HepG2 (cell line): Measurements from ENCODE around the gene TNFRSF9. TPM values are rescaled to one million over a fixed set of nuclear protein-coding genes. Genes with fewer than 3 reads are reported as not detected.

Experiments used
- ATAC-seq: fragments of 200-7000 bp; cut with Tn5 transposase; 3 replicates; pipeline ENCODE4 v1.9.1; 2020; ENCODE audit warnings: mild to moderate bottlenecking, moderate library complexity
- BruUV-seq: library from RNA; stranded (reverse); fragments of 400-500 nt; replicated peaks from 2 replicates; lab custom pipeline; 2021; lab: Mats Ljungman, UMichigan
- CTCF ChIA-PET: fragments of 300-600 bp; formaldehyde crosslinking; extraction: SDS; loops from one replicate; lab custom pipeline; 2021; ENCODE audit warnings: low total read pairs, inconsistent platforms, low intra/inter-chr PET ratio; lab: Yijun Ruan, JAX
- POLR2A ChIA-PET: fragments of 350-600 bp; sonication (Branson Sonifier 250); formaldehyde crosslinking; loops from one replicate; lab custom pipeline; 2020; ENCODE audit warnings: antibody characterized with exemption, inconsistent platforms; lab: Yijun Ruan, JAX
- DNase-seq: peaks from one replicate; pipeline ENCODE4 v3.0.0-alpha.2; 2015; ENCODE audit warnings: low spot score
- FAIRE-seq: peaks from 3 replicates; lab custom pipeline; 2011; peaks lifted over from hg19 to GRCh38; lab: Jason Lieb, UNC
- H2AFZ ChIP-seq: one replicate; pipeline ENCODE4 v1.6.1; 2011; ENCODE audit warnings: low read length, inconsistent platforms
- H3K27ac ChIP-seq: fragments of 300-600 bp; 3 replicates; pipeline ENCODE4 v1.8.0; 2011; ENCODE audit warnings: mixed run types, mild to moderate bottlenecking, mixed read lengths, low read length, inconsistent platforms; ENCODE audit not compliant: insufficient read depth; ENCODE audit errors: extremely low read length
- H3K27me3 ChIP-seq, 2 experiments: fragments of 200-600 bp in 1 of 2; 2 replicates in 1 of 2; 3 replicates in 1 of 2; pipeline versions ENCODE4 v1.6.0 to v1.8.0; 2011; ENCODE audit warnings: low read length in 2 of 2, mild to moderate bottlenecking in 2 of 2, moderate library complexity in 2 of 2, inconsistent platforms in 1 of 2; ENCODE audit not compliant: insufficient read depth in 2 of 2, control insufficient read depth in 1 of 2
- H3K36me3 ChIP-seq, 2 experiments: fragments of 200-600 bp in 1 of 2; replicated peaks in 1 of 2; 2 replicates in 1 of 2; 3 replicates in 1 of 2; pipeline versions ENCODE4 v1.5.1 to v1.8.0; 2011; ENCODE audit warnings: low read length in 2 of 2, inconsistent platforms in 1 of 2; ENCODE audit not compliant: insufficient read depth in 2 of 2, control insufficient read depth in 1 of 2
- H3K4me1 ChIP-seq: 2 replicates; pipeline ENCODE4 v1.5.1; 2012; ENCODE audit warnings: low read length, inconsistent platforms; ENCODE audit not compliant: insufficient read depth
- H3K4me2 ChIP-seq: 2 replicates; pipeline ENCODE4 v1.6.0; 2011; ENCODE audit warnings: low read depth, low read length, inconsistent platforms
- H3K4me3 ChIP-seq, 3 experiments: fragments of 200-600 bp in 1 of 3; sonication (generic), shearing (Covaris generic) in 1 of 3; replicated peaks in 1 of 3; 2 replicates each; pipeline ENCODE4 v1.5.1; 2011 to 2016; ENCODE audit warnings: low read length in 3 of 3, inconsistent platforms in 2 of 3, low read depth in 2 of 3, mild to moderate bottlenecking in 2 of 3, control low read depth in 1 of 3, mixed read lengths in 1 of 3; ENCODE audit not compliant: insufficient read depth in 1 of 3
- H3K79me2 ChIP-seq: one replicate; pipeline ENCODE4 v1.6.1; 2011; ENCODE audit warnings: low read length, inconsistent platforms; ENCODE audit not compliant: insufficient read depth
- H3K9ac ChIP-seq: 2 replicates; pipeline ENCODE4 v1.6.0; 2011; ENCODE audit warnings: mild to moderate bottlenecking, low read depth, low read length, inconsistent platforms; ENCODE audit not compliant: insufficient read depth
- H3K9me3 ChIP-seq: 2 replicates; pipeline ENCODE4 v1.5.1; 2012; ENCODE audit warnings: mild to moderate bottlenecking, low read length
- H4K20me1 ChIP-seq: 2 replicates; pipeline ENCODE4 v1.6.0; 2011; ENCODE audit warnings: inconsistent platforms, mild to moderate bottlenecking, low read length, moderate library complexity; ENCODE audit not compliant: insufficient read depth
- DMAP1 ChIP-seq: IDR thresholded peaks from 2 replicates; pipeline ENCODE4 v1.6.1; 2016
- GABPB1 ChIP-seq: IDR thresholded peaks from 2 replicates; pipeline ENCODE4 v1.6.1; 2016; ENCODE audit warnings: mild to moderate bottlenecking, missing genetic modification reagents, moderate library complexity, missing compliant biosample characterization
- GLI4 ChIP-seq: sonication (generic); formaldehyde crosslinking; IDR thresholded peaks from 2 replicates; pipeline ENCODE4 v1.5.1; 2020; ENCODE audit warnings: missing genetic modification reagents, mild to moderate bottlenecking, moderate library complexity, borderline replicate concordance
- ZBTB38 ChIP-seq: sonication (generic); formaldehyde crosslinking; IDR thresholded peaks from 2 replicates; pipeline ENCODE4 v1.5.1; 2020; ENCODE audit warnings: mild to moderate bottlenecking, missing genetic modification reagents
- ZNF251 ChIP-seq: sonication (generic); formaldehyde crosslinking; IDR thresholded peaks from 2 replicates; pipeline ENCODE4 v1.9.0; 2021; ENCODE audit warnings: mild to moderate bottlenecking, missing genetic modification reagents
- ZNF263 ChIP-seq: sonication (generic); formaldehyde crosslinking; IDR thresholded peaks from 2 replicates; pipeline ENCODE4 v1.4.0; 2020; ENCODE audit warnings: missing genetic modification reagents
- ZNF552 ChIP-seq: sonication (generic); formaldehyde crosslinking; IDR thresholded peaks from 2 replicates; pipeline ENCODE4 v1.9.0; 2022; ENCODE audit warnings: missing genetic modification reagents, mild to moderate bottlenecking, borderline replicate concordance
- ZNF761 ChIP-seq: sonication (generic); formaldehyde crosslinking; conservative IDR thresholded peaks from 2 replicates; pipeline ENCODE4 v1.4.0; 2020; ENCODE audit warnings: mild to moderate bottlenecking, missing genetic modification reagents
- ZNF788 ChIP-seq: sonication (generic); formaldehyde crosslinking; IDR thresholded peaks from 2 replicates; pipeline ENCODE4 v1.5.0; 2020; ENCODE audit warnings: mild to moderate bottlenecking, missing genetic modification reagents, borderline replicate concordance
- WGBS: methylation state at CpG from one replicate; pipeline ENCODE4 v1.1.6; 2017; ENCODE audit warnings: low lambda C conversion rate; 5-methylcytosine and 5-hydroxymethylcytosine counted together
- in situ Hi-C: cut with HindIII; loops from 2 replicates; pipeline ENCODE4 v1.10.0; 2017; ENCODE audit warnings: low pct_unique_long_range_greater_than_20kb; ENCODE audit not compliant: extremely low pct_ligation_motif_present
- intact Hi-C: fragments of 100-400 bp; cut with micrococcal nuclease; formaldehyde crosslinking; loops from one replicate; pipeline ENCODE4 v1.10.0; 2022; ENCODE audit not compliant: unreplicated experiment
- polyA plus RNA-seq, 8 experiments: library from polyadenylated mRNA; depleted of rRNA in 3 of 8; stranded (reverse) in 7 of 8; unstranded in 1 of 8; fragments of >200 nt; fragmentation: Illumina TruSeq in 4 of 8; extraction: Trizol in 4 of 8; gene quantifications; 2 replicates each; pipeline versions ENCODE4 v1.2.1 to v1.2.3, GENCODE V29; 2011 to 2016; ENCODE audit warnings: low read depth in 4 of 8, missing spikeins in 1 of 8, mixed read lengths in 1 of 8; ENCODE audit not compliant: insufficient read depth in 1 of 8
- total RNA-seq, 5 experiments: library from RNA; depleted of rRNA; stranded (reverse); fragments of >200 nt; fragmentation: Illumina TruSeq; extraction: Trizol; gene quantifications; 2 replicates each; pipeline ENCODE4 v1.2.3, GENCODE V29; 2016; ENCODE audit warnings: low read depth in 1 of 5
- TF ChIP-seq, protein P1 (sequence below): sonication (generic); formaldehyde crosslinking; IDR thresholded peaks from 2 replicates; pipeline ENCODE4 v1.5.1; 2020; ENCODE audit warnings: missing genetic modification reagents, mild to moderate bottlenecking, borderline replicate concordance
- TF ChIP-seq, protein P2 (sequence below): sonication (generic); formaldehyde crosslinking; IDR thresholded peaks from 2 replicates; pipeline ENCODE4 v1.4.0; 2020; ENCODE audit warnings: missing genetic modification reagents
- TF ChIP-seq, protein P3 (sequence below), 2 experiments: sonication (generic) in 1 of 2; formaldehyde crosslinking in 1 of 2; IDR thresholded peaks; 2 replicates each; pipeline versions ENCODE4 v1.6.1 to v1.9.0; 2014 to 2022; ENCODE audit warnings: antibody characterized with exemption in 1 of 2, borderline replicate concordance in 1 of 2, inconsistent platforms in 1 of 2, low read depth in 1 of 2, missing genetic modification reagents in 1 of 2

The TNFRSF9 gene
- total and polyA plus RNA-seq, 2 of the 13 experiments (the other 11 are each of a cell fraction or from before 2014, with no cell fraction given), result 0.07 TPM; not detected in 1

DNA sequence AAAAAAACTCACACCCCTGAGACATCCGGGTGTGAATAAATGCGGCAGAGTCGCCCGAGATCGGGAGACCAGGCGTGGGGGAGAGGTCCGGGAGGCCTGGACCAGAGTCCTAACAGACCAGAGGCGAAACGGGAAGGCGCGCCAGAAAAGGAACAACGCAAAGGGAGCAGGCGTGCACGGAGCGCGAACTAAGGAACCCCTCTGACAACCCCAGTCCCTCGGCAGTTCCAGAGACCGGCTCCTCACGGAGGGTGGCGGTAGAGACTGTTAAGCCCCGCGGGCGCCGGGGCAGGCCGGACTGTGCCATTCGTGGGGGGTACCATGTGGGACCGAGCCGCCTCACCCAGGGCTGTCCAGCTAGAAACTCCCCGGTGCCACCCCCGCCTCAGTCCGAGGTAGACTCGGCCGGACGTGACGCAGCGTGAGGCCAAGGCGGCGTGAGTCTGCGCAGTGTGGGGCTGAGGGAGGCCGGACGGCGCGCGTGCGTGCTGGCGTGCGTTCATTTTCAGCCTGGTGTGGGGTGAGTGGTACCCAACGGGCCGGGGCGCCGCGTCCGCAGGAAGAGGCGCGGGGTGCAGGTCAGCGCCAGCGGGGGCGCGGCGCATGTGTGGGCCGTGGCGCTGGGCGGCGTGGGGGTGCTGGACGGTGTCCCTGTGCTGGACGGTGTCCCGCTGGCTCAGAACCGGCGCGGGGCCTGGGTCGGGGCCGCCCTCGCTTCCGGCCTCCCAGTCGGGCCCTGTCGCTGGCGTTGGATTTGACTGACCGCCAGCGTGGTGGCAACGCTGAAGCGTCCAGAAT is 20.8 kb upstream of the TNFRSF9 start, which contains the start of gene PARK7 (continued):
- TF ChIP-seq, protein P1, sequence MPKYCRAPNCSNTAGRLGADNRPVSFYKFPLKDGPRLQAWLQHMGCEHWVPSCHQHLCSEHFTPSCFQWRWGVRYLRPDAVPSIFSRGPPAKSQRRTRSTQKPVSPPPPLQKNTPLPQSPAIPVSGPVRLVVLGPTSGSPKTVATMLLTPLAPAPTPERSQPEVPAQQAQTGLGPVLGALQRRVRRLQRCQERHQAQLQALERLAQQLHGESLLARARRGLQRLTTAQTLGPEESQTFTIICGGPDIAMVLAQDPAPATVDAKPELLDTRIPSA, result no peak
- peak; percentile 92 for TF ChIP-seq ZNF761 (CRISPR knock-in tag)

DNA sequence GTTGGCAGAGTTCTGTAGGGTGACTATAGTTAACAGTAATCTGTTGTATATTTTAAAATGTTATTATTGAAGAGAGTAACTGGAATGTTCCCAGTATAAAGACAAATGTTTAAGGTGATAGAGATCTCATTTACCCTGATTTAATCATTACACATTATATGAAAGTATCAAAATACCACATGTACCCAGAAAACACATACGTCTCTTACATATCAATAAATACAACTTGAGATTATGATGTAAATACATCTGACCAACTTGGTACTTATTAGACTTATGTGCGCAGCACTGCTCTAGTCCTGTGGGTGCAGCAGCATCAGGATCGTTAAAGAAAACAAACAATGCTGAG is 20.2 kb upstream of the TNFRSF9 start:
- H4K20me1 ChIP-seq, result no peaks in the 10 kb centered on the region
- ATAC-seq, result peak; percentile 43; the same call in 2 of the 3 replicates
- H3K9me3 ChIP-seq, result no peaks in the 10 kb centered on the region
- intact Hi-C loops, result no loop called here
- no peak for DNase-seq
- H3K4me1 ChIP-seq, result peaks cover 46% of the 10 kb centered on the region
- in situ Hi-C loops, result no loop called here
- POLR2A ChIA-PET, result interaction anchor here (0.6 to 2.2 kb wide), 8 partner anchors 10 to 857 kb away, joined by 3 to 15 read pairs (median 4); partner anchors contain the start of genes RERE and TNFRSF9
- H3K27me3 ChIP-seq, result no peaks in the 10 kb centered on the region
- FAIRE-seq, result no peak
- H3K4me3 ChIP-seq, result peak overlapping the region; percentile 77 to 88 (median 83)
- H2AFZ ChIP-seq, result peak overlapping the region; percentile 48
- 2% methylated on average over 3 of the region's 3 CpGs for WGBS
- peak overlapping the region; percentile 70 for H3K27ac ChIP-seq
- CTCF ChIA-PET, result interaction anchor here (1.6 kb wide), 1 partner anchor 391 kb away, joined by 4 read pairs; no protein-coding TSS in a partner anchor
- H3K36me3 ChIP-seq, result peaks cover 5 to 20% of the 10 kb centered on the region in 2 experiments
- H3K4me2 ChIP-seq, result peak overlapping the region; percentile 74
- H3K9ac ChIP-seq, result peak overlapping the region; percentile 89
- TSS peak; percentile 98 for BruUV-seq
- peaks cover 35% of the 10 kb centered on the region for H3K79me2 ChIP-seq
- TF ChIP-seq ZNF552 (no peak), GABPB1 (CRISPR knock-in tag) (no peak), DMAP1 (CRISPR knock-in tag) (no peak), GLI4 (no peak), ZNF251 (CRISPR knock-in tag) (no peak), ZNF788 (CRISPR knock-in tag) (no peak), ZBTB38 (CRISPR knock-in tag) (no peak), ZNF263 (no peak)
- TF ChIP-seq, protein P2, sequence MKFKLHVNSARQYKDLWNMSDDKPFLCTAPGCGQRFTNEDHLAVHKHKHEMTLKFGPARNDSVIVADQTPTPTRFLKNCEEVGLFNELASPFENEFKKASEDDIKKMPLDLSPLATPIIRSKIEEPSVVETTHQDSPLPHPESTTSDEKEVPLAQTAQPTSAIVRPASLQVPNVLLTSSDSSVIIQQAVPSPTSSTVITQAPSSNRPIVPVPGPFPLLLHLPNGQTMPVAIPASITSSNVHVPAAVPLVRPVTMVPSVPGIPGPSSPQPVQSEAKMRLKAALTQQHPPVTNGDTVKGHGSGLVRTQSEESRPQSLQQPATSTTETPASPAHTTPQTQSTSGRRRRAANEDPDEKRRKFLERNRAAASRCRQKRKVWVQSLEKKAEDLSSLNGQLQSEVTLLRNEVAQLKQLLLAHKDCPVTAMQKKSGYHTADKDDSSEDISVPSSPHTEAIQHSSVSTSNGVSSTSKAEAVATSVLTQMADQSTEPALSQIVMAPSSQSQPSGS (CRISPR knock-in tag), result no peak
- TF ChIP-seq, protein P3, sequence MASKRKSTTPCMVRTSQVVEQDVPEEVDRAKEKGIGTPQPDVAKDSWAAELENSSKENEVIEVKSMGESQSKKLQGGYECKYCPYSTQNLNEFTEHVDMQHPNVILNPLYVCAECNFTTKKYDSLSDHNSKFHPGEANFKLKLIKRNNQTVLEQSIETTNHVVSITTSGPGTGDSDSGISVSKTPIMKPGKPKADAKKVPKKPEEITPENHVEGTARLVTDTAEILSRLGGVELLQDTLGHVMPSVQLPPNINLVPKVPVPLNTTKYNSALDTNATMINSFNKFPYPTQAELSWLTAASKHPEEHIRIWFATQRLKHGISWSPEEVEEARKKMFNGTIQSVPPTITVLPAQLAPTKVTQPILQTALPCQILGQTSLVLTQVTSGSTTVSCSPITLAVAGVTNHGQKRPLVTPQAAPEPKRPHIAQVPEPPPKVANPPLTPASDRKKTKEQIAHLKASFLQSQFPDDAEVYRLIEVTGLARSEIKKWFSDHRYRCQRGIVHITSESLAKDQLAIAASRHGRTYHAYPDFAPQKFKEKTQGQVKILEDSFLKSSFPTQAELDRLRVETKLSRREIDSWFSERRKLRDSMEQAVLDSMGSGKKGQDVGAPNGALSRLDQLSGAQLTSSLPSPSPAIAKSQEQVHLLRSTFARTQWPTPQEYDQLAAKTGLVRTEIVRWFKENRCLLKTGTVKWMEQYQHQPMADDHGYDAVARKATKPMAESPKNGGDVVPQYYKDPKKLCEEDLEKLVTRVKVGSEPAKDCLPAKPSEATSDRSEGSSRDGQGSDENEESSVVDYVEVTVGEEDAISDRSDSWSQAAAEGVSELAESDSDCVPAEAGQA (IDR thresholded peaks at IDR 0.05; ENCODE audit: low read depth), result no peak
- TF ChIP-seq, protein P3 (CRISPR knock-in tag; IDR thresholded peaks at IDR 0.05; ENCODE audit: borderline replicate concordance), result no peak
